ENCODE results near the gene USP24. TPM values are rescaled to one million over a fixed set of nuclear protein-coding genes. Genes with fewer than 3 reads are reported as not detected.

The USP24 gene
- total RNA-seq, 1 experiment from 2014 or later = 35.3 TPM

DNA sequence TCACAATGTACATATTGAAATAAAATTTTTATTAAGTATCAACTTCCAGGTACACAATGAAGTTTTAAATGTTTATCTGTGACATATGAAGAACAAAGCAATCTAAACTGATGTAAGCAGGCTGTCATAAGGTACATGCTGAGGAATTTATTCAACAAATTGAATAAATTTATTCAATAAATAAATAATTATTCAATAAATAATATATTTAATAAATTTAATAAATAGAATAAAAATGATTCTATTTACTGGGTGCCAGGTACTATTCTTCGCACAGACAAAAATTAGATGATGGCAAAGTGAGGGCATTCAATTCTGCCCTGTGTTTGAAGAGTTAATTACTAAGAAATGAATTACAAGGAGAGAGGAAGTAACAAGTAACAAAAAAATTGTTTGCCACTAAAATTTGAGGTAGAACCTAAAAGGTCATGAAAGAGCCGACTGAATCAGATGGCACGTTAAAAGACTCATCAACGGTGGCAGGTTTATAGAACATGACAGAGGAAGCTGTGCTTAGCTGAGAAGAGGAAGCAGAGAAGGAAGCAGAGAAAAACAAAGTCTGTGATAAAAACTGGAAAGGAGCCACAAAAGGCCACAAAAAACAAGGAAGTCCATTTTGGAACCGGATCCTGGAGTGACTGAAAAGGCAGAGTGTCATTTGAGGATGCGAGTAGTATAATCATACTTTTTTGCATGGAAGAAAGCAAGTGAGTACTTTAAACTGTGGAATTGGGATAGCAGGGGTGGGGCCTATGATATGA is 2.2 kb upstream of the USP24 start:
- peaks cover 6% of the 10 kb centered on the region for H3K27me3 Mint-ChIP-seq (ENCODE audit: low read depth)
- H3K27me3 ChIP-seq (ENCODE audit: insufficient read depth, low read length) = no peaks in the 10 kb centered on the region
- no peaks in the 10 kb centered on the region for H4K20me1 ChIP-seq (ENCODE audit: control insufficient read depth, insufficient read depth, insufficient read length)
- H3K79me1 ChIP-seq (ENCODE audit: insufficient read depth, low read depth, low read length, poor library complexity, severe bottlenecking) = peaks cover 2% of the 10 kb centered on the region
- no peak overlapping the region; a peak in 1 of 5 replicates for H3K4me3 Mint-ChIP-seq
- no peak overlapping the region for H3K56ac ChIP-seq (ENCODE audit: insufficient read length, low read depth, low read length)
- H3K23ac ChIP-seq (ENCODE audit: insufficient read length, low read depth, low read length) = no peak overlapping the region
- H2BK20ac ChIP-seq (ENCODE audit: low read depth, low read length, poor library complexity, severe bottlenecking) = no peak overlapping the region
- TF ChIP-seq, protein P1, sequence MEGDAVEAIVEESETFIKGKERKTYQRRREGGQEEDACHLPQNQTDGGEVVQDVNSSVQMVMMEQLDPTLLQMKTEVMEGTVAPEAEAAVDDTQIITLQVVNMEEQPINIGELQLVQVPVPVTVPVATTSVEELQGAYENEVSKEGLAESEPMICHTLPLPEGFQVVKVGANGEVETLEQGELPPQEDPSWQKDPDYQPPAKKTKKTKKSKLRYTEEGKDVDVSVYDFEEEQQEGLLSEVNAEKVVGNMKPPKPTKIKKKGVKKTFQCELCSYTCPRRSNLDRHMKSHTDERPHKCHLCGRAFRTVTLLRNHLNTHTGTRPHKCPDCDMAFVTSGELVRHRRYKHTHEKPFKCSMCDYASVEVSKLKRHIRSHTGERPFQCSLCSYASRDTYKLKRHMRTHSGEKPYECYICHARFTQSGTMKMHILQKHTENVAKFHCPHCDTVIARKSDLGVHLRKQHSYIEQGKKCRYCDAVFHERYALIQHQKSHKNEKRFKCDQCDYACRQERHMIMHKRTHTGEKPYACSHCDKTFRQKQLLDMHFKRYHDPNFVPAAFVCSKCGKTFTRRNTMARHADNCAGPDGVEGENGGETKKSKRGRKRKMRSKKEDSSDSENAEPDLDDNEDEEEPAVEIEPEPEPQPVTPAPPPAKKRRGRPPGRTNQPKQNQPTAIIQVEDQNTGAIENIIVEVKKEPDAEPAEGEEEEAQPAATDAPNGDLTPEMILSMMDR (conservative IDR thresholded peaks at IDR 0.05) = no peak
- H3K9ac ChIP-seq (ENCODE audit: extremely low read depth, insufficient read length, low read length) = no peak overlapping the region
- H2BK5ac ChIP-seq (ENCODE audit: insufficient read length, low read length) = no peak overlapping the region
- H3T11ph ChIP-seq (ENCODE audit: low read length) = no peak overlapping the region
- H4K5ac ChIP-seq (ENCODE audit: insufficient read length, low read depth, low read length) = no peak overlapping the region
- peaks cover 0 to 3% (median 0%) of the 10 kb centered on the region in 3 experiments; a peak in 1 of 7 replicates for H3K36me3 Mint-ChIP-seq (ENCODE audit: insufficient read depth in 1 of 3, low read depth in 3 of 3)
- H3K4me1 ChIP-seq (ENCODE audit: insufficient read depth, low read length) = no peaks in the 10 kb centered on the region
- peaks cover 35 to 38% of the 10 kb centered on the region in 2 experiments for H3K4me1 Mint-ChIP-seq
- WGBS (ENCODE audit: extremely low coverage, insufficient read length, low lambda C conversion rate) = no CpG with 5 or more reads among the region's 6 CpGs
- no peak overlapping the region for H3K4ac ChIP-seq (ENCODE audit: low read depth, low read length)
- peaks cover 15% of the 10 kb centered on the region for H3K23me2 ChIP-seq (ENCODE audit: insufficient read length, low read depth, low read length, poor library complexity, severe bottlenecking)
- no peak for DNase-seq
- H3K9me3 ChIP-seq (ENCODE audit: control insufficient read depth, low read depth, low read length) = no peaks in the 10 kb centered on the region
- no peak overlapping the region for H3K27ac Mint-ChIP-seq
- H2BK120ac ChIP-seq (ENCODE audit: low read depth, low read length, poor library complexity, severe bottlenecking) = no peak overlapping the region
- H3K9me3 Mint-ChIP-seq = no peaks in the 10 kb centered on the region; a peak in 2 of 5 replicates
- no peaks in the 10 kb centered on the region; the same call in 1 of the 2 replicates for H3K79me2 ChIP-seq (ENCODE audit: insufficient read depth, low read length)
- no peak overlapping the region for H3K27ac ChIP-seq (ENCODE audit: insufficient read length, low read depth, low read length)
- H3K14ac ChIP-seq (ENCODE audit: insufficient read depth, low read length) = no peak overlapping the region
- no peak overlapping the region for H2AK5ac ChIP-seq (ENCODE audit: insufficient read length, low read length)
- no peak overlapping the region for H2AFZ ChIP-seq (ENCODE audit: low read length)
- no peak overlapping the region for H4K8ac ChIP-seq (replicated peaks; ENCODE audit: insufficient read length, low read depth, low read length)
- no peak overlapping the region for H3K18ac ChIP-seq (ENCODE audit: insufficient read length, low read depth, low read length)
- H2BK15ac ChIP-seq (ENCODE audit: low read depth, low read length) = no peak overlapping the region
- no peak overlapping the region for H3K4me2 ChIP-seq (ENCODE audit: insufficient read depth, insufficient read length, low read length)
- no peak overlapping the region for H4K91ac ChIP-seq (ENCODE audit: insufficient read length, low read depth, low read length)
- no peak overlapping the region for H2BK12ac ChIP-seq (ENCODE audit: insufficient read length, low read depth, low read length)

Data from H9 (cell line).